Measurements from ENCODE around the gene HERC2. TPM values are rescaled to one million over a fixed set of nuclear protein-coding genes. Genes with fewer than 3 reads are reported as not detected.

Gene HERC2
- total RNA-seq, 1 donor from 2014 or later: 58.5 TPM

DNA sequence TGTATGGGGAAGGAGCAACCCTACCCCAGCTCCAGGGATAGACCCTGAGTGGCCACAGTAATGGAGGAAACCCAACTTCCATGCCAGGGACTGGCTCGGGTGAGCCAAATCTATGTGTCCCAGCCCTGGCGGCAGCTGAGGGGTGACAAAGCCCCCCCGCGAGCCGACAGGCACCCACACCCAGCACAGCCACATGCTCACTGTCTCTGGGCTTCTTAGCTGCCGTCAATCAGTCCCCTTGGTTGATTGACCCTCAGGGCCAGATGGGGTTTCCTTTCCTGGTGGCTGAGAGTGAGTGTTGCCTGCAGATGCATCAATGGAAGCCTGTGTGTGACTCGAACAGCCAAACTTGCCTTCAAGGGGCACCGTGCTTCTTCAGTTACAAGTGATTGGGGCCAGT is 220.8 kb downstream of the HERC2 start:
- H3K27ac Mint-ChIP-seq (ENCODE audit: unreplicated experiment): no peak overlapping the region
- H3K36me3 Mint-ChIP-seq (ENCODE audit: low read depth): no peaks in the 10 kb centered on the region
- no peak for DNase-seq (ENCODE audit: low spot score)
- TF ChIP-seq, protein P1, sequence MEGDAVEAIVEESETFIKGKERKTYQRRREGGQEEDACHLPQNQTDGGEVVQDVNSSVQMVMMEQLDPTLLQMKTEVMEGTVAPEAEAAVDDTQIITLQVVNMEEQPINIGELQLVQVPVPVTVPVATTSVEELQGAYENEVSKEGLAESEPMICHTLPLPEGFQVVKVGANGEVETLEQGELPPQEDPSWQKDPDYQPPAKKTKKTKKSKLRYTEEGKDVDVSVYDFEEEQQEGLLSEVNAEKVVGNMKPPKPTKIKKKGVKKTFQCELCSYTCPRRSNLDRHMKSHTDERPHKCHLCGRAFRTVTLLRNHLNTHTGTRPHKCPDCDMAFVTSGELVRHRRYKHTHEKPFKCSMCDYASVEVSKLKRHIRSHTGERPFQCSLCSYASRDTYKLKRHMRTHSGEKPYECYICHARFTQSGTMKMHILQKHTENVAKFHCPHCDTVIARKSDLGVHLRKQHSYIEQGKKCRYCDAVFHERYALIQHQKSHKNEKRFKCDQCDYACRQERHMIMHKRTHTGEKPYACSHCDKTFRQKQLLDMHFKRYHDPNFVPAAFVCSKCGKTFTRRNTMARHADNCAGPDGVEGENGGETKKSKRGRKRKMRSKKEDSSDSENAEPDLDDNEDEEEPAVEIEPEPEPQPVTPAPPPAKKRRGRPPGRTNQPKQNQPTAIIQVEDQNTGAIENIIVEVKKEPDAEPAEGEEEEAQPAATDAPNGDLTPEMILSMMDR (IDR thresholded peaks at IDR 0.05): no peak
- H3K27me3 Mint-ChIP-seq (ENCODE audit: low read depth): no peaks in the 10 kb centered on the region
- peaks cover 28% of the 10 kb centered on the region for H3K4me1 Mint-ChIP-seq (ENCODE audit: low read depth)
- H3K4me3 Mint-ChIP-seq (ENCODE audit: unreplicated experiment): no peak overlapping the region
- no peaks in the 10 kb centered on the region for H3K9me3 Mint-ChIP-seq (ENCODE audit: low read depth)

DNA sequence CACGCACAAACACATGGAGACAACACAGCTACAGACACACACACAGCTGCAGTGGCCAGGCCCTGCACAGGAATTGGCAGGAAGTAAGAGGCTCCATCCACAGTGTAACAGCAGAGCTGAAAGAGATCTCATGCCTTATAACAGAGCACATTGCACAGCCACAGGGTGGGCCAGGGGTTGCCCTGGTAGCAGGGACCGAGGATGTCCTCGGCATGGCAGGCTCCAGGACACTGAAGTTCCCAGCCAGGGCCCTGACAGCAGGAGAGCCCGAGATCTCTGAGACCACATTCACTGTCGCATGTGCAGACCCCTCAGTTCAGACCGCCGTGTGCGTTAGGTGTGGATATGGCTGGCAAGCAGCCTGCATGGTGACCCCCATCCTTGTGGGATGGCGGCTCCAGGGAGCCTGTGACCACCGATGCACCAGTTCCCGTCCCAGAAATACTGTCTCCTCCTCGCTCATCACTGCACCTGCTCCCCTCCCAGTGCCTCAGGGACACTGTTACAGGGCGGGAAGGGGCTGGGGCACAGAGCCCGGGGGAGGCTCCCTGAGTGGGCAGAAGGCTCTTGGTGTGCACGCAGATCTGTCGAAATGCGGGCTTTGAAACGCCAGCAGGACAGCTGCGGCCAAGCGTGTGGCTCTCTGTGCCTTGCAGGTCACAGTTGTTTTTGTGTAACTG is 221.3 kb downstream of the HERC2 start:
- H3K9me3 Mint-ChIP-seq (ENCODE audit: low read depth): no peaks in the 10 kb centered on the region
- no peak overlapping the region for H3K4me3 Mint-ChIP-seq (ENCODE audit: unreplicated experiment)
- no peak for DNase-seq (ENCODE audit: low spot score)
- no peaks in the 10 kb centered on the region for H3K36me3 Mint-ChIP-seq (ENCODE audit: low read depth)
- TF ChIP-seq, protein P1 (IDR thresholded peaks at IDR 0.05): no peak
- no peaks in the 10 kb centered on the region for H3K27me3 Mint-ChIP-seq (ENCODE audit: low read depth)
- peaks cover 30% of the 10 kb centered on the region for H3K4me1 Mint-ChIP-seq (ENCODE audit: low read depth)
- no peak overlapping the region for H3K27ac Mint-ChIP-seq (ENCODE audit: unreplicated experiment)

DNA sequence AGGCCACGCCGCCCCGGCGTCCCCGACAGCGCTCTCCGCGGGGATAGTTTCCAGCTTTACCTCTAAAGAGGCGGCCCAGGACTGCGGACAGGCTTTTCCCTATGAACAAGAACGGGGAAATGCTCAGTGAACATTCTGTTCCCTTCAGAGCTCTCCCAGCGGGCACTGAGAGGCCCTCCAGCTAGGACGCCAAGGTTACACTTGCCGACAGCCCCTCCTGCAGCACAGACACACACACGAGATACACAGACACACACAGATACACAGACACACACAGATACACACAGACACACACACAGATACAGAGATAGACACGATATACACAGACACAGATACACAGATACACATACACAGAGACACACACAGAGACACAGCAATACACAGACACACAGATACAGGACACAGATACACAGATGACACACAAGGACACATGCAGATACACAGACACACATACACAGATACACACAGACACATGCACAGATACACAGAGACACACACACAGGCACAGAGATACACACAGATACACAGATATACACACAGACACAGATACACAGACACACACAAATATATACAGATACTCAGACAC is 222.3 kb downstream of the HERC2 start:
- DNase-seq (ENCODE audit: low spot score): no peak
- Mint-ChIP-seq H3K36me3 (ENCODE audit: low read depth) (no peaks in the 10 kb centered on the region), H3K27me3 (ENCODE audit: low read depth) (no peaks in the 10 kb centered on the region), H3K4me1 (ENCODE audit: low read depth) (peaks cover 35% of the 10 kb centered on the region), H3K27ac (ENCODE audit: unreplicated experiment) (peak overlapping the region; percentile 13), H3K9me3 (ENCODE audit: low read depth) (no peaks in the 10 kb centered on the region), H3K4me3 (ENCODE audit: unreplicated experiment) (peak overlapping the region; percentile 33)
- TF ChIP-seq, protein P1 (IDR thresholded peaks at IDR 0.05): no peak

DNA sequence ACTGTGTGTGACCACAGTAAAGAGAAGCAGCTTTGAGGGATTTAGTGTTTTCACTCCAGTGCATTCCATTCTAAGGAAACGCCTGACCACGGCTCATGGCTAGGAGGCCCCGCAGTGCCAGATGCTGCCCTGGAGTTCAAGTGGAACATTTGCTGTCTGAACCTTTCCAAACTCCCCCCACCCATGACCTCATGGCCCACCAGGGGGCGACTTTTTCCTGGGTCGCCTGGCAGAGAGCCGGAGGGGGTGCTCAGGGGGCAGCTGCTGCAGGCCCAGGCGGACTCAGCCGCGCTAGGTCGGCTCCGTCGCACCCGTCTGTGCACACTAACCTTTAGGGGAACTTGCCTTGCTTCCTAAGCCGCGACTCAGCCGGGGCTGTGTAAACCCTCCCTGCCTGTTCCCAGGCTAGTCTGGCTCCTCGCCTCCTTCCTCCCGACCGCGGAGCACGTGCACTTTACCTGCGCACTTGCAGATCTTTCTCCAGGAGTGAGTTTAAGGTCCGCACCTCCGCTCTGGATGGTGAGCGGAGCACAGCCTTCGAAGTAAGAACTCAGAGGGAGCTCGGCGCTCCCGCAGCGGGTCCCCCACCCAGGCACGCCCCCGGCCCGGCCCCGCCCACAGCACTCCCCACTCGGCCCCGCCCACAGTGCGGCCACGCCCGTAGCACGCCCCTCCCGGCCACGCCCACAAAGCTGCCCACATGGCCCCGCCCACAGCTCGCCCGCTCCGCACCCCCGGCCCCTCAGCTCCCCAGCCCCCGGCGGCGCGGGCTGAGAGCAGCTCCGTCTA is 223.0 kb downstream of the HERC2 start, which contains the start of gene OCA2:
OCA2 (minus strand) TSS at position 550 of the 789 bp plus-strand sequence. CDS start 17,441 bp downstream, outside the sequence.
- H3K4me1 Mint-ChIP-seq (ENCODE audit: low read depth): peaks cover 35% of the 10 kb centered on the region
- no peaks in the 10 kb centered on the region for H3K27me3 Mint-ChIP-seq (ENCODE audit: low read depth)
- TF ChIP-seq, protein P1 (IDR thresholded peaks at IDR 0.05): peak; percentile 71
- no peaks in the 10 kb centered on the region for H3K9me3 Mint-ChIP-seq (ENCODE audit: low read depth)
- DNase-seq (ENCODE audit: low spot score): no peak
- H3K36me3 Mint-ChIP-seq (ENCODE audit: low read depth): no peaks in the 10 kb centered on the region
- H3K27ac Mint-ChIP-seq (ENCODE audit: unreplicated experiment): peak within 1 kb of the TSS; percentile 75
- peak within 1 kb of the TSS; percentile 42 for H3K4me3 Mint-ChIP-seq (ENCODE audit: unreplicated experiment)

DNA sequence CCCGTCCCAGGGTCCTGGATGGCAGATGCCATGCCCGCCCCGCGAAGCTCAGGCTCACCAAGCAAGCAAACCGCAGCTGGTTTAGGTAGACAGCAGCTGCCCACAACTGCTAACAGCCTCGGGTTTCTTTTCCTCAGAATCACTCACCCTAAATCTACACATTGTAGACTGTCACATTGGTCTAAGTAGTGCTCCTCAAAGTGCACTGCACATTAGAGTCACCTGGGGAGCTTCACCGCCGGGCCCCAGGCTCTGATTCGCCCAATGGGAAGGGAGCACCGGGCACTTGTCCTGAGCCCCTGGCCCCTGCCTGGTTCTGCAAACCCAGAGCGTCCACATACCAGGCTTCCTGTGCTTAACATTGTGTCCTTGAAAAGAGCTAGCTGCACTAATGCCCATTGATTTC is 223.6 kb downstream of the HERC2 start:
- Mint-ChIP-seq H3K4me1 (ENCODE audit: low read depth) (peaks cover 35% of the 10 kb centered on the region), H3K4me3 (ENCODE audit: unreplicated experiment) (no peak overlapping the region), H3K36me3 (ENCODE audit: low read depth) (no peaks in the 10 kb centered on the region), H3K9me3 (ENCODE audit: low read depth) (no peaks in the 10 kb centered on the region), H3K27me3 (ENCODE audit: low read depth) (no peaks in the 10 kb centered on the region), H3K27ac (ENCODE audit: unreplicated experiment) (peak overlapping the region; percentile 53)
- no peak for DNase-seq (ENCODE audit: low spot score)
- TF ChIP-seq, protein P1 (IDR thresholded peaks at IDR 0.05): no peak

All from chondrocyte (in vitro differentiated cells).